Body of pancreas (tissue), 4 donors: ENCODE data around the gene SCAMP4. TPM values are rescaled to one million over a fixed set of nuclear protein-coding genes. Genes with fewer than 3 reads are reported as not detected.

Experiments
- ATAC-seq: fragments of 150-250 bp; one replicate; pipeline ENCODE4 v1.9.1; 2016
- DNase-seq, 4 donors: peaks; one replicate each; pipeline ENCODE4 v3.0.0-alpha.2; 2019
- H3K27ac ChIP-seq, 4 donors: fragments of 200-600 bp; sonication (generic); 1 replicate in 3 of 4; 2 replicates in 1 of 4; pipeline versions ENCODE4 v1.5.1 to v1.6.1; 2016 to 2019; ENCODE audit warnings: mild to moderate bottlenecking in 1 of 4, mixed read lengths in 1 of 4, moderate library complexity in 1 of 4
- H3K27me3 ChIP-seq, 2 donors: fragments of 200-600 bp; sonication (generic); one replicate each; pipeline ENCODE4 v1.6.0; 2016; ENCODE audit warnings: mild to moderate bottlenecking in 1 of 2
- H3K36me3 ChIP-seq, 2 donors: fragments of 200-600 bp; sonication (generic); replicated peaks in 1 of 2; 2 replicates each; pipeline ENCODE4 v1.5.1; 2016; ENCODE audit warnings: low read depth in 2 of 2; ENCODE audit not compliant: insufficient read depth in 1 of 2
- H3K4me1 ChIP-seq: fragments of 200-600 bp; sonication (generic); one replicate; pipeline ENCODE4 v1.6.0; 2016
- H3K4me3 ChIP-seq, 2 donors: fragments of 200-600 bp; sonication (generic); 1 replicate in 1 of 2; 2 replicates in 1 of 2; pipeline ENCODE4 v1.5.1; 2016 to 2019
- H3K9me3 ChIP-seq, 3 donors: fragments of 200-600 bp; sonication (generic); 1 replicate in 2 of 3; 2 replicates in 1 of 3; pipeline ENCODE4 v1.5.1; 2016
- CTCF ChIP-seq, 7 experiments: fragments of 450-650 bp in 4 of 7; fragments of 200-600 bp in 3 of 7; sonication (generic) in 3 of 7; IDR thresholded peaks; one replicate each; pipeline ENCODE4 v1.5.1; 2016 to 2019; ENCODE audit warnings: antibody characterized with exemption in 7 of 7
- POLR2A ChIP-seq, 3 donors: fragments of 450-650 bp; IDR thresholded peaks; one replicate each; pipeline ENCODE4 v1.6.1; 2016; ENCODE audit warnings: antibody characterized with exemption in 3 of 3, mild to moderate bottlenecking in 2 of 3
- WGBS, 2 donors: methylation state at CpG; one replicate each; pipeline ENCODE4 v1.1.5; 2017; 5-methylcytosine and 5-hydroxymethylcytosine counted together
- intact Hi-C: fragments of 100-400 bp; cut with DNase I; formaldehyde crosslinking; loops from one replicate; pipeline ENCODE4 v1.15.1; 2023
- total RNA-seq, 2 donors: library from RNA; depleted of rRNA; stranded (reverse); fragments of >200 nt; gene quantifications; one replicate each; pipeline ENCODE4 v1.1.0, GENCODE V29; 2016

SCAMP4 gene
- total RNA-seq, 2 donors from 2014 or later: 37.6 to 67.2 TPM

- Histone ChIP-seq H3K4me3 (no peak overlapping the region), H3K36me3 (peaks cover 0 to 9% of the 10 kb centered on the region in 2 donors), H3K27me3 (no peaks in the 10 kb centered on the region), H3K4me1 (peaks cover 29% of the 10 kb centered on the region), H3K27ac (peak overlapping the region in 1 of 4 donors; percentile 12), H3K9me3 (no peaks in the 10 kb centered on the region)
- WGBS, 2 donors: 47 to 67% methylated on average over 10 to 23 of the region's 23 CpGs
- DNase-seq: peak; percentile 68 to 91 (median 85)
- intact Hi-C loops: no loop called here
- TF ChIP-seq CTCF (IDR thresholded peaks at IDR 0.05) (no peak), POLR2A (IDR thresholded peaks at IDR 0.05) (no peak)
- ATAC-seq: peak; percentile 70
Observed at GRCh38 chr19:1913781-1914577, 8.8 kb downstream of the SCAMP4 start.

- Histone ChIP-seq H3K9me3 (no peaks in the 10 kb centered on the region), H3K27me3 (no peaks in the 10 kb centered on the region), H3K36me3 (peaks cover 0 to 10% of the 10 kb centered on the region in 2 donors), H3K4me1 (peaks cover 20% of the 10 kb centered on the region), H3K4me3 (no peak overlapping the region), H3K27ac (no peak overlapping the region)
- ATAC-seq (no peak), DNase-seq (no peak)
- intact Hi-C loops: no loop called here
- TF ChIP-seq POLR2A (IDR thresholded peaks at IDR 0.05) (no peak), CTCF (IDR thresholded peaks at IDR 0.05) (no peak)
- WGBS, 2 donors: 91 to 100% methylated on average over 1 to 22 of the region's 23 CpGs
Observed at GRCh38 chr19:1914826-1915341, 9.7 kb downstream of the SCAMP4 start.

GRCh38 chr19:1917146-1917545, 11.9 kb downstream of the SCAMP4 start:
- Histone ChIP-seq H3K27ac (no peak overlapping the region), H3K27me3 (no peaks in the 10 kb centered on the region), H3K36me3 (peaks cover 0 to 17% of the 10 kb centered on the region in 2 donors), H3K4me3 (no peak overlapping the region), H3K9me3 (no peaks in the 10 kb centered on the region), H3K4me1 (peaks cover 17% of the 10 kb centered on the region)
- ATAC-seq (no peak), DNase-seq (no peak)
- 80 to 92% methylated on average over 17 of the region's 17 CpGs for WGBS, 2 donors
- intact Hi-C loops: no loop called here
- TF ChIP-seq CTCF (IDR thresholded peaks at IDR 0.05) (no peak), POLR2A (IDR thresholded peaks at IDR 0.05) (no peak)

GRCh38 chr19:1917926-1918325, 12.7 kb downstream of the SCAMP4 start:
- peaks cover 17% of the 10 kb centered on the region for H3K4me1 ChIP-seq
- WGBS, 2 donors: 95 to 97% methylated on average over 18 to 25 of the region's 25 CpGs
- intact Hi-C loops: no loop called here
- no peaks in the 10 kb centered on the region for H3K27me3 ChIP-seq
- no peak for DNase-seq
- no peak for ATAC-seq
- no peaks in the 10 kb centered on the region for H3K9me3 ChIP-seq
- no peak overlapping the region for H3K27ac ChIP-seq
- peaks cover under 1 to 15% of the 10 kb centered on the region in 2 donors for H3K36me3 ChIP-seq
- TF ChIP-seq POLR2A (IDR thresholded peaks at IDR 0.05): no peak
- TF ChIP-seq CTCF (IDR thresholded peaks at IDR 0.05): no peak
- H3K4me3 ChIP-seq: no peak overlapping the region
